Head of caudate nucleus (tissue), 42 donors: ENCODE measurements around the gene SLCO4A1.

Source experiments
- DNase-seq, 42 donors: peaks; one replicate each; pipeline versions ENCODE4 v3.0.0 to v3.0.0-alpha.2; 2020 to 2021; ENCODE audit warnings: mixed read lengths in 7 of 42
- intact Hi-C: fragments of 100-400 bp; cut with DNase I; formaldehyde crosslinking; loops from one replicate; pipeline ENCODE4 v1.15.0; 2022

SLCO4A1 gene

DNA sequence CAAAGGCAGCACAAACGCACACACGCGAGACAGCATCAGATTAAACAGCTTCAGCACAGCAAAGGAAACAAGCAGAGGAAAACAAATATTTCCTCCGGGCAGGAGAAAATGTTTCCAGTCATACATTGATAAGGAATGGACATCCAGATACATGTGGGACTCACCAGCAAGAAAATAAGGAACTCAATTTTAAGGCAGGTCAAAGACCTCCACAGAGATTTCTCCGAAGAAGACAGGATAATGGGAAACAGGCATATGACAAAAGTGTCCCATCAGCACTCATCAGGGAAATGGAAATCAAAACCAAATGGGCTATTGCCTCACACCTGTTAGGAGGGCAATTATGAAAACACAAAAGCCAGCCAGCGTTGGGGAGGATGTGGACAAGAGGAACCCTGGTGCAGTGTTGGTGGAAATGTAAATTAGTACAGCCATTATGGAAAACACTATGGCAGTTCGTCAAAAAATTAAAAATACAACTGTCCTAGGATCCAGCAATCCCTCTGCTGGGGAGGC lies 9.7 kb upstream of the SLCO4A1 start:
- intact Hi-C loops, result no loop called here
- DNase-seq, result no peak

DNA sequence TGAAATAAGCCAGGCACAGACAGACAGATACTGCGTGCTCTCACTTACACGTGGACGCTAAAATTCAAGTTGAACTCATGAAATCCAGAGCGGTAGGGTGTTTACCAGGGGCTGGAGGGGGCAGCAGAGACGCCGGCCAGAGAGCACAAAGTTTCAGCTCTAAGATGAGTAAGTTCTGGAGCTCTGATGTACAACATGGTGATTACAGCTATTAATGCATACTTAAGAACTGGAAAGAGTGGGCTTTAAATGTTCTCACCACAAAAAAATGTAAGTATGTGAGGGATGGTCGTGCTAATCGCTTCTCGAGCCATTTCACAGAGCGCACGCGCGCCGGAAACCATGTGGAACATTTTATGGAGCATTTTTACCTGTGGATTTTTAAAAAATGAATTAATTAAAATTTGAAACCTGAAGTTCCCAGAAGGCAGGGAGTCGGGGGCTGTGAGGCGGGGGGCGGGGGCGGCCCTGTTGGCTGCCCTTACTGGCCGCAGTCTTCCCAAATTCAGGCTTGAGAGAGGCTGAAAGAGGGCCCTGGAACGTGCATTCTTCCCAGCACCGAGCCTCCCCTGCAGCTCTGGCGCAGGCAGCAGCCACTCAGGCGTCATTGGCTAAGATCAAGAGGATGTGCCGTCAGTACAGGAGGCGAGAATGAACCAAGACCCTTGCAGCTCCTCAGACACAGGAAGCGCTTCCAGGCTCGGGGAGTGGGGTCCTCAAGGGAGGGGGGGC lies 8.5 kb upstream of the SLCO4A1 start:
- no peak for DNase-seq
- intact Hi-C loops, result no loop called here

DNA sequence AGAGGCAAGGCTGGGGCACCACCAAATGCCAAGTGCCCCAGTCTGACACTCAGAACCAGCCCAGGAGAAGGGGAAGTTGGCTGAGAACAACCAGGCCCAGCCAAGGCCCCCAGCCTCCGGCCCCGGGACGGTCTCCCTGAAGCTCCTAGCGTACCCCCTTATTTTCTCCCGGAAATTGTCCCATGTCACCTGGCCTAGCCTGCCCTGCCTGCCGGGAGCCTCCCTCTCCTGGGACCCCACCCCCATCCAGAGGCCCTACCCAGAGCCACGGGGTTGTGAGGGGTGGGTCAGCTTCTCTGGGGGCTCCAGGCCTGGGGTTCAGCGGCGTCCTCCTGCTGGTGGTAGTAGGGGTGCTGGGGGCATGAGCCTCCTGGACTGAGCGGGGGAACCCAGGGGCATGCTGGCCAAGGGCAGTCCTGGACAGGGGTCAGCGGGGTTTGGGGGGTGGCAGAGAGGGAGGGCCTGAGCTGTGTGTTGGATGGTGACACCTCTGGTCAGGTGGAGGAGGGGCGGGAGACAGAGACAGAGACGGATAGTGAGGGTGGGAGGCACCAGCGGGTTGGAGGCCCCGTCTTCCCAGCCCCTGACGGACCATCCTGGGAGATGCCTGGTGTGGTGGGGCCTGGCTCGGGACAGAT lies 7.9 kb upstream of the SLCO4A1 start:
- intact Hi-C loops, result no loop called here
- no peak for DNase-seq

DNA sequence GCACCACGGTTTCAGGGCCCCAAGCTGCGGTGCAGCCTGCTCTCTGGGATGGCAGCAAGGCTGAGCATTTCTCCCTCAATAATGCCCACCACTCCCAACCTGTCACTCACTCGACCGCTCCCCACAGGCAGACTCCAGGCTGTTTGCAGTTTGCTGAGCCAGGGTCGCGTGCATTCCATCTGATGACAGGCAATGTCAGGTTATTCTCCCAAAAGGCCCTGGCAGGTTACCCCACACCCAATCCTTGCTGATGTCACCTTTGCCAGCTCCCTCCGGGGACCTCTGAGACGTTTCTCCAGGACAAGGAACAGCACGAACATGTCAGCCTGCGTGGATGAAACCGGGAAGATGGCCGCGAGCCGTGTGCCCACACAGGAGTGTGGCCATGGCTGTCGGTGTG lies 7.1 kb upstream of the SLCO4A1 start:
- intact Hi-C loops, result no loop called here
- no peak for DNase-seq

DNA sequence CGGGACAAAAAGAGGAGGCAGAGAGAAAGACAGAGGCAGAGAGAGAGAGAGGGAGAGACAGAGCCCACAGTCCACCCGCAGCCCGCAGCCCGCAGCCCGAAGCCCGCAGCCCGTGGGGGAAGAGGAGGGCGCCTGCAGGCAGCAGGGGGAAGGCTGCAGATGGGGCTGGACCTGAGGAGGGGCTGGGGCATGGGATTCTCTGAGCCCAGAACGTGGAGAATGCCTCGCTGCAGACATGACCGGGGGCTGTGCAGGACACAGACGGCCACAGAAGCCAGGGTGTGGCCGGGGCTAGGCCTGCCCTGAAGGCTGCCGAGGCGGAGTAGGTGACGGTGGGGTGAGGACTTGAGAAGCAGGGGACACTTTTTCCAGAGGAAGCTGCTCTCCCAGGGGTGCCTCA lies 6.5 kb upstream of the SLCO4A1 start:
- intact Hi-C loops, result no loop called here
- DNase-seq, result no peak

DNA sequence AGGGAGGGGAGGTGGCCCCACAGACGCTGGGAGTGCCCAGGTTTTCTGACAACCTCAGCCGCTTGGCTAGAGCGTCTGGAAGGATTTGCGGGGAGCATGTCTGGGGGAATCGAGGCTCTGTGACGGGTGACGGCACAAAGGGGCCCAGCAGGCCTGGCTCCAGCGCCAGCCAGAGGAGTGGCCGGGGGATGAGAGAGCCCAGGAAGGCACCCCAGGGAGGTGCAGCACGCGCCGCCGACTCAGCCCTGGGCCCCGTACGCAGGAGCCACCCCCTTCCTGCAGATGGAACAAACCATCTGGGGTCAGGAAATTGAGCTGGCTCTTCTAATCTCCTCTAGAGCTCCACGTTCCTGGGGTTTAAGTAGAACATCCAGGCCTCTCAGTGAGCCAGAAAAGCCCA lies 5.9 kb upstream of the SLCO4A1 start:
- DNase-seq, result no peak

DNA sequence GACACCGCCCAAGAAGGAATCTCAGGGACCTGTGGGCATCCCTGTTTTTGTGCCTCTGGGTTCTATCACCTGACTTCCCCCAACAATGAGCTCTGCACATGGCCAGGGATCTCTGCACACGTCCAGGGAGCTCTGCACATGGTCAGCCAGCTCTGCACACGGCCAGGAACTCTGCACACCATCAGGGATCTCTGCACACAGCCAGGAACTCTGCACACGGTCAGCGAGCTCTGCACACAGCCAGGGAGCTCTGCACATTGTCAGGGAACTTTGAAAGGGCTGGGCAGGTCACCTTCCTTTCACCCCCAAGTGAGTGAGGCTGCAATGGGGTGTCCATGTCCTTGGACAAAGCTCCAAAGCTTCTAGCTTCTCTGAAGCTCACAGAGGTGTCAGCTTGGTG lies 5.2 kb upstream of the SLCO4A1 start:
- intact Hi-C loops, result no loop called here
- no peak for DNase-seq

More for the DNA sequence above, 5.9 kb upstream of the SLCO4A1 start:
- intact Hi-C loops, result no loop called here

DNA sequence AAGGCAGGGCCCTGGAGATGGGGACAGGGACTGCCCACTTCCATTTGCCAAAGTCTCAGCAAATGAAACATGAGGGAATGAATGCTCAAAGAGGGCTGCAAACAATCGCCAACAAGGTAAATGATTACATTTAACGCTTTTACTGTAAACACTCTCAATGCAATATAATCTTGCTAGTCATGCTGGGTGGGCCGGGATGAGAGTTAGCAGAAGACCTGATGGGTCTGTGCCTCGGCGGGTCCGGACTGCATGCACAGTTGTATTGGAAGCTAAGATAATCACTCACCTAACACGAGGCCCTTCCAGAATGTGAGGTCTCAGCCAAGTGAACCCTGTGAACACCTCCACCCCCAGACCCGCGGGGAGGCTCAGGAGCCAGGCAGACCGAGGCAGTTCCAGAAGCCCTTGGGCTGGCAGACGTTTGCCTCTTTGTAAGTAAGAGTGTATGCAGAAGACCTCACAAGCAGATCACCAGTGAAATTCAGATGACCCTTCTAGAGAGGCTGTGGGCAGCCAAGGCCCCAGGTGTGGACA lies 4.7 kb upstream of the SLCO4A1 start:
- DNase-seq, result no peak
- intact Hi-C loops, result no loop called here

DNA sequence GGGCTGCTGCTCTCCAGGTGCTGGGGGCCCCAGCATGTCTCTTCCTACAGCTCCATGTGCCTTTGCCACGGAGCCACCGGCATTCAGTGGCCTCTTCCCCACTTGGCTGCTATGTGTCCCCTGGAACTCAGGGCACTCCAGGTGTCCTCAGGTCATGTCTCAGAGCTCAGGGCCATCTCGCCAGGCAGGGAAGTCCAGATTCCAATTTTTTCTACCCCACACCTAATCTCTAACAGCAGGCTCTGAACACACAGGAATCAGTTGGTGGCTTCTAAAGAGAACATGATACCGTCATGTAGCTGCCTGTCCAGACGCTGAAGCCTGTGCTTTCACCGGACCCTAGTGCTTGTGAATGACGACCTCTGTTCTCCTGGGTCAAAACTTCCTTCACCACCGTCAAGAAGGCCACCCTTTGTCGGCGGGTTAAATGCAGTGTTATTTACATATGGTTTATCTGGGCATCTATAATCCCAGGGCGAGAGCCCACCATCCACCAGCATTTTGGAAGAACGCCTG lies 4.2 kb upstream of the SLCO4A1 start:
- no peak for DNase-seq
- intact Hi-C loops, result no loop called here

DNA sequence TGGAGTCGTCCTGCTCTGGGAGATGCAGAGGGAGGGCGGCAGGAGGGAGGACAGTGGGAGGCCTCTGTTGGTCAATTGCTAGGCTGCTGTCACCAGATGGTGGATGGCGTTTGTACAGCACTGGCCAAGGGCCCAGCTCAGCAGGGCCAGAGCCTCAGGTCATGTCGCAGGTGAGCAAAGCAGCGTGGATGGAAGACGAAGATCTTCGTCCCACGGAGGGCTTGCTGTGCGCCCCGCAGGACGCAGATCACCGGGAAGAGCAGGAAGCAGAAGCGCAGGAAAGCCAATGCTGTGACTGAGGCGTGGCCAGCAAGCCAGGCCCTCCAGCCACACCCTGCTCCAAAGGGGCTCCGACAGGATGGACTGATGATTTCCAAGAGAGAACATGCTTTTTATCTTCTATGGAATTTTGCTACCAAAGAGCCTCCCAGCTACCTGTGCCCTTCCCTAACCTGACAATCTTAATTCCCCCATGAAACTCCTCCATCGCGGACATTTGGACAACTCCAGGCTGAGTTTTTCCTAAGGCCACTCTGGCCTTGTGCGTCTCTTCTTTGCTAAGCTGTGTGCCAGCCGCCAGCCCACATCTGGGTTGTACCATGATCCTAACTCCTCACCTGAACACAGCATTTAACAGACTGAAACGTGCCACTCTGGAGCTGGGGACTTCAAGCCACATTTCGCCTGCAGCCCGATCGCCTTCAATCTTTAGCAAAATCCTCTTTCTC lies 3.5 kb upstream of the SLCO4A1 start:
- intact Hi-C loops, result no loop called here
- DNase-seq, result no peak

DNA sequence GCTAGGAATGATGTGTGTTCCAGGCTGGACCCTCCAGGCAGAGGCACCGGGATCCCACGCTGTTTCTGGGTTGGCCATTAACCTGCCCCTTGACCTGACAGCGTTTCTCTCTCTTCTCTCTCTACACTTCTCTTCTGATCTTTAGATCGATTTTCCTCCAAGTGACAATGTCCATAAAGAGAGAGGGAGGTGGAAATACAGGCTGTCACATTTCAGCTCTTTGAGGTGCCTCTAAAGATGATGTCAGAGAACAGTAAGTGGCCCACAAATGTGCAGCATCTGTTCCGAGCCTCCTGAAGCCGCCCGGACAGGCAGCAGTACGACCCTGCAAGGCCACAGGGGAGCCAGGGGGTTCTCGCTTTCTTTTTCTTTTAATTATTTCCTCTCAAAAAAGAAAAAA lies 2.5 kb upstream of the SLCO4A1 start:
- DNase-seq, result no peak
- intact Hi-C loops, result no loop called here

DNA sequence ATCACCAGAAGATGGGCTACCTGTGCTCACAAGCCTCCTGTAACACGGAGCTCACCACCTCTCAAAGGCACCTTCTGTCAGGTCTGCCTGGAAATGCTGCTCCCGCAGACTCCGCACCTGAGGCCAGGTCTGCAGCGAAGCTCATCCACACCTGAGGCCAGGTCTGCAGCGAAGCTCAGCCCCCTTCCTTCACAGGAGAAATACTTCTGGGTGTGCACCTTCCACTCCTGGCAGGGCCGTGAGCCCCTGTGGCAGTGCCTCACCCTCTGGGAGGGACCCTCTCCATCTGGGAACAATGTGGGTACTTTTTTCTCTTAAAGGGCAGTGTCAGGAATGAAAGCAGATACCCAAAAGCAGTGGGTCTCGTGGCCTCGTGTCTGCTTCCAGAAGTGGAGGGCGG lies 1.4 kb upstream of the SLCO4A1 start:
- DNase-seq, result no peak
- intact Hi-C loops, result no loop called here

DNA sequence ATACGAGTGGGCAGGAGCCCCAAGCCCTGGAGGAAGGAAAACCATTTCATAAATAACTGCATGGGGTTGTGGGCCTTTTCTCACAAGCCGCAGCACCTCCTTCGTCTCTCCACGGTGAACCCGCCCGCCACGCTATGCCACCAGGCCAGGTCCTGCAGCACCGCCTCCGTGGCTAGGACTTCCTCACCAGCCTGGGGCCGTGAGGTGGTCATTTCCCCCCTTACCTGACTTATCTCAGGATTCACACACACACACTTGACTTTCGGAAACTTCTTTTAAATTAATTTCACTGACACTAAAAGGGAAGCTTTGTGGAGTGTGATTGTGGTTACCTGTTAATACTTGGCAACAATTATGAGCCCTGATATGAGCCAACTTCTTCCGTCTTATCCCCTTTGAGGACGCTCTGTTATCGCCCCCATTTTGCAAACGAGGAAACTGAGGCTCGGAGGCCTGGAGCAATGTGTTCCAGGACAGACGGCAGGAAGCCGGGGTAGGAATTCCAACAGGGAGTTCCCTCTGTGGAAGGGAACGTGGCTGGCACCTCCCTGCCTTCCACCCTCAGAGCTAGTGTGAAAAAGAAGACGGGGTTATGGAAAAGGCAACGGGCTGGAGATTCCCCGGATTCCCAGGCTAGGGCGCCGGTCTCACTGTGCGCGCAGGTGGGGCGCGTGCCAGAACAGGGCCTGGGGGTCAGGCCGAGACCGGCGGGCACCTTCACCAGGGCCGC lies 817 bp upstream of the SLCO4A1 start:
- intact Hi-C loops, result no loop called here
- DNase-seq, result peak in 10 of 42 donors; percentile 19 to 52 (median 32)

DNA sequence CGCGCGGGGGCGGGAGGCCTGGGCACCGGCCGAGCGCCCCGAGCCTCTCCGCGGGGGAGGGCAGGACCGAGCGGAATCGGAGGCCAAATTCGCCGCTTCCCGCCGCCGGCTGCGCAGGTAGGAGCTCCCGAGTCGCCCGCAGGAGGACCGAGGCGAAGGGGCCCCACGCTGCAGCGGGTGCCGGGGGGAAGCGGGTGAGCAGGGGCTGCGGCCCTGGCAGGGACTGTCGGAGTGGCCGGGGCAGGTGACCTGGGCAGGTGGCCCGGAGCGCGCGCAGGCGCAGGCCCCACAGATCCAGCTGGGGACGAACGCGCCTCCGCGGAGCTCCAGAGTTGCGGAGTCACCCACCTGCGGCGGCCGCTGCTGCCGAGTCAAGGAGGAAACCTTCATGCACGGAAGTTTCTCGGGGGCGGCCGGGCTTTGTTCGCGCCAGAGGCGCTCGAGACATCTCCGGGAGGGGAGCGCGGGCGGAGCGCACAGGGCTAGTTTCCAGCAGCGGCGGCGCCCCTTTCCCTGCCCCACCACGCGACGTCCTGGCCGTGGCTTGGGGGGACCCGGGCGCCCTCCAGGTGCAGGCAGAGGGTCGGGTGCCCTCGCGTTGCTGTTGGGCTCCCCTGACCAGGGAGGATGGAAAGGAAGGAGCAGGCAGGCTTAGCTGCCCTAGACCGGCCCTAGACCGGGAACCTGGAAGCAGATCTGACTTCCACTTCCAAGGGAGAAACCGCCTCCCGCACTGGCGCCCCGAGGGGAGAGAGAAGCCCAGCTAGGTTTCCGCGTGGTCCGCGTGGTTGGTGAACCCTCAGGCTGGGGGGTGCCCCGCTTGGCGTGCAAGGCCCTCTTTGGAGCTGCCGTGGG lies 590 bp downstream of the SLCO4A1 start:
- peak in 41 of 42 donors; percentile 31 to 88 (median 64) for DNase-seq

DNA sequence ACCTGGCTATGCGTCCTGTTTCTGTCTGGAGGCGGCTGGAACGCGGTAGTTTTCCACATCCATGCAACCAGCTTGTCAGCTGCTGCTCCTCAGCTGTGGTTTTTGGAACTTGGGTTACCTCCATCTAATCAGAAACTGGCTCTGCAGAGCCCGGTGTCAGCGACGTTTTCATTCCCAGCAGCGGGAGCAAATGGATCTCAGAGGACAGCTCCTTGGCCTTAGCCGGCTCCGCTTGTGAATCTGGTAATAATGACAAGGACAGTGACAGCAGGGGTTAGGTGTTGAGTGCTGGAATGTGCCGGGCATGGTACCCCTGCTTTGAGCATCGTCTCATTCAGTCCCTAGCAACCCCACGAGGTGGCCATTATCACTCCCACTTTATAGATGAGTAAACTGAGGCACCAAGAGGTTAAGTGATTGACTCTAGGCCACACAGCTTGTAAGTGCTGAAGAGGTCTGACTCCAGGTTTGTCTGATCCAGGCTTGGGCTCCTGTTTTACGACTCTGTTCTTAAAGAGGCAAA lies 1.3 kb downstream of the SLCO4A1 start:
- intact Hi-C loops, result no loop called here

More for the DNA sequence above, 590 bp downstream of the SLCO4A1 start:
- intact Hi-C loops, result no loop called here

DNA sequence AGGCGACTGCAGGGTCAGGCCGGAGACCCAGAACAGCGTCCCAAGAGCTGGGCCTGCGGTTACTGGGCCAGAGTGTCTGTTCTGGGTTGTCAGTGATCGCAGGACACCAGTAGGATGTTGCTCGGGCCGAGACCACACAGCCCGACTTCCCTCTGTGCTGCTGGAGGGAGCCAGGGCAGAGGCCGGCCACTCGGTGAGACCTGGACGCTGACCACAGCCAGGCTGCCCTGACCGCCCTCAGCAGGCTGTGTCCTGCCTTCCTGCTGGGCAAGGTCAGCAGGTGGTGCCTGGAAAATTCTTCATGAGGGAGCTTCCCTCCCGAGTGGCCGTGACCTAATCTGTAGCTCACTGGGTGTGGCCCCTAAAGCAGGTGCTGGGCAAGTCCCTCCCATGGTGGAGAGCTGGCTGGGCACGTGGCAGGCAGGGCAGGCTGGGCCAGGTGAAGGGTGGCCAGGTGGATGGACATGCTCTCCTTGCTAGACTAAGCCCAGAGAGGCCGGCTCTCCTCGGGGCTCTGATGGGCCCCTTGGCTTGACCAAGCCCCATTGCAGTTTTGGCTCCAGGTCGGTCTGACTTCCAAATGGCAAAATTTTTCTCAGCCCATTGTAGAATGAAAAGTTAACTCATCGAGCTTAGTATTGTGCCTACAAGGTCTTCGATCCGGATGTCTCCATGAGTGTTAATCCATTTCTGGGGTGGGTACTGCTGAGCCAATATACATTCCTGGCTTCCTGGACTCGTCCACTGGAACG lies 1.9 kb downstream of the SLCO4A1 start:
- intact Hi-C loops, result no loop called here
- no peak for DNase-seq

More for the DNA sequence above, 1.3 kb downstream of the SLCO4A1 start:
- DNase-seq, result peak in 4 of 42 donors; percentile 20 to 40 (median 28)
